ENCODE results near the gene GPR75.

DNA sequence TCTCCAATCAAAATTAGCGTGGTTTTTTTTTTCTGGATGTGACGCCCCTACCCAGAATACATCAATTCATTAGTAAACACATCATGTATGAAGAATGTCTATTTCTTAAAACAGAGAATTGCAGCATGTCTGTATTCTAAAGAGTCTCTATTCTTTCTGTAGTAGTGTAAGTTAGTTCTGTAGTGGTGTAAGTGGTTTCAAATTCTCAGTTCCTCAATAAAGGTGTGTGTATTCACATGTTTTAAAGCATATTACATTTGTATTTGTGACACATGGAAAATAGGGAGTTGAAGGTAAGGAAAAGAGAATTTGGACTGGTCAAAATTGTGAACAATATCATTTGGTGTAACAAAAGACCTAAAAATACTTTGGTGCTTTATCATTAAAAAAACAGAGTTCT is 8.0 kb upstream of the GPR75 start:
- TF ChIP-seq EP300 (IDR thresholded peaks at IDR 0.05; ENCODE audit: borderline replicate concordance) (no peak), YY1 (IDR thresholded peaks at IDR 0.05; ENCODE audit: low read depth) (no peak), CEBPB (IDR thresholded peaks at IDR 0.05) (no peak), TEAD4 (IDR thresholded peaks at IDR 0.05) (no peak), RAD21 (IDR thresholded peaks at IDR 0.05; ENCODE audit: low read depth) (no peak)

Data from Ishikawa (cell line).